ENCODE data around the gene PLXDC2. TPM values are rescaled to one million over a fixed set of nuclear protein-coding genes. Genes with fewer than 3 reads are reported as not detected.

PLXDC2 gene
- total and polyA plus RNA-seq, 2 donors (not counting 1 experiment from before 2014, with no cell fraction given) = 0.07 TPM

DNA sequence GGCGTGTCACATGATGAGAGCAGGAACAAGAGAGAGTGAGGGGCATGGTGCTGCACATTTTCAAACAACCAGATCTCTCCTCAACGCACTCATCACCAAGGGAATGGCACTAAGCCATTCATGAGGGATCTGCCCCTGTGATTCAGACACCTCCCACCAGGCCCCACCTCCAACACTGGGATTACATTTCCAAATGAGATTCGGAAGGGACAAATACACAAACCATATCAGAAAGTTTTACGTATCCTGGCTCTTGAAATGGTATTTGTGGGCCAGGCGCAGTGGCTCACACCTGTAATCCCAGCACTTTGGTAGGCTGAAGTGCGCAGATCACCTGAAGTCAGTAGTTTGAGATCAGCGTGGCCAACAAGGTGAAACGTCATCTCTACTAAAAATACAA is 189.4 kb downstream of the PLXDC2 start:
- Histone ChIP-seq H3K4me2 (replicated peaks; ENCODE audit: low read depth, low read length, poor library complexity, severe bottlenecking) (no peak overlapping the region), H3K9me3 (ENCODE audit: control extremely low read depth in 1 of 3, control insufficient read depth in 2 of 3, insufficient read depth in 1 of 3, low read length in 2 of 3) (peaks cover 0 to 3% (median 1%) of the 10 kb centered on the region in 3 donors), H3K79me2 (ENCODE audit: control insufficient read depth, insufficient read depth, low read length) (no peaks in the 10 kb centered on the region), H3K27ac (ENCODE audit: low read length in 2 of 2) (no peak overlapping the region), H3K36me3 (replicated peaks in 1 of 2; ENCODE audit: control extremely low read depth in 1 of 2, control insufficient read depth in 1 of 2, extremely low read depth in 1 of 2, insufficient read depth in 2 of 2, low read length in 1 of 2) (no peaks in the 10 kb centered on the region), H3K4me1 (ENCODE audit: control insufficient read depth in 2 of 2, insufficient read depth in 2 of 2, low read length in 2 of 2) (peaks cover 8 to 10% of the 10 kb centered on the region in 2 donors), H3K27me3 (replicated peaks in 1 of 4; ENCODE audit: control extremely low read depth in 1 of 4, control insufficient read depth in 3 of 4, insufficient read depth in 4 of 4, low read length in 3 of 4) (no peaks in the 10 kb centered on the region), H4K20me1 (ENCODE audit: control insufficient read depth, insufficient read depth, low read length, poor library complexity, severe bottlenecking) (no peaks in the 10 kb centered on the region), H2AFZ (ENCODE audit: insufficient read depth, low read depth, low read length, poor library complexity, severe bottlenecking) (no peak overlapping the region), H3K4me3 (ENCODE audit: control extremely low read depth in 1 of 5, extremely low read depth in 1 of 5, insufficient read depth in 1 of 5, low read depth in 2 of 5, low read length in 4 of 5) (no peak overlapping the region), H3K9ac (ENCODE audit: low read length) (no peak overlapping the region)
- Mint-ChIP-seq H3K27ac (no peak overlapping the region), H3K4me1 (peaks cover 5% of the 10 kb centered on the region), H3K9me3 (ENCODE audit: insufficient read depth) (no peaks in the 10 kb centered on the region), H3K27me3 (no peaks in the 10 kb centered on the region), H3K4me3 (no peak overlapping the region)
- ATAC-seq (ENCODE audit: low read depth) (no peak), DNase-seq (no peak)
- intact Hi-C loops (cut with micrococcal nuclease) = no loop called here
- POLR2A ChIA-PET = no interaction called here
- TF ChIP-seq EZH2 (IDR thresholded peaks at IDR 0.05; ENCODE audit: borderline replicate concordance, insufficient read depth, low read depth, low read length, poor library complexity, severe bottlenecking) = no peak
- TF ChIP-seq, protein P1, sequence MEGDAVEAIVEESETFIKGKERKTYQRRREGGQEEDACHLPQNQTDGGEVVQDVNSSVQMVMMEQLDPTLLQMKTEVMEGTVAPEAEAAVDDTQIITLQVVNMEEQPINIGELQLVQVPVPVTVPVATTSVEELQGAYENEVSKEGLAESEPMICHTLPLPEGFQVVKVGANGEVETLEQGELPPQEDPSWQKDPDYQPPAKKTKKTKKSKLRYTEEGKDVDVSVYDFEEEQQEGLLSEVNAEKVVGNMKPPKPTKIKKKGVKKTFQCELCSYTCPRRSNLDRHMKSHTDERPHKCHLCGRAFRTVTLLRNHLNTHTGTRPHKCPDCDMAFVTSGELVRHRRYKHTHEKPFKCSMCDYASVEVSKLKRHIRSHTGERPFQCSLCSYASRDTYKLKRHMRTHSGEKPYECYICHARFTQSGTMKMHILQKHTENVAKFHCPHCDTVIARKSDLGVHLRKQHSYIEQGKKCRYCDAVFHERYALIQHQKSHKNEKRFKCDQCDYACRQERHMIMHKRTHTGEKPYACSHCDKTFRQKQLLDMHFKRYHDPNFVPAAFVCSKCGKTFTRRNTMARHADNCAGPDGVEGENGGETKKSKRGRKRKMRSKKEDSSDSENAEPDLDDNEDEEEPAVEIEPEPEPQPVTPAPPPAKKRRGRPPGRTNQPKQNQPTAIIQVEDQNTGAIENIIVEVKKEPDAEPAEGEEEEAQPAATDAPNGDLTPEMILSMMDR (IDR thresholded peaks at IDR 0.05) = no peak
- WGBS (ENCODE audit: insufficient coverage) = 96% methylated on average over 5 of the region's 8 CpGs
- CTCF ChIA-PET = no interaction called here

DNA sequence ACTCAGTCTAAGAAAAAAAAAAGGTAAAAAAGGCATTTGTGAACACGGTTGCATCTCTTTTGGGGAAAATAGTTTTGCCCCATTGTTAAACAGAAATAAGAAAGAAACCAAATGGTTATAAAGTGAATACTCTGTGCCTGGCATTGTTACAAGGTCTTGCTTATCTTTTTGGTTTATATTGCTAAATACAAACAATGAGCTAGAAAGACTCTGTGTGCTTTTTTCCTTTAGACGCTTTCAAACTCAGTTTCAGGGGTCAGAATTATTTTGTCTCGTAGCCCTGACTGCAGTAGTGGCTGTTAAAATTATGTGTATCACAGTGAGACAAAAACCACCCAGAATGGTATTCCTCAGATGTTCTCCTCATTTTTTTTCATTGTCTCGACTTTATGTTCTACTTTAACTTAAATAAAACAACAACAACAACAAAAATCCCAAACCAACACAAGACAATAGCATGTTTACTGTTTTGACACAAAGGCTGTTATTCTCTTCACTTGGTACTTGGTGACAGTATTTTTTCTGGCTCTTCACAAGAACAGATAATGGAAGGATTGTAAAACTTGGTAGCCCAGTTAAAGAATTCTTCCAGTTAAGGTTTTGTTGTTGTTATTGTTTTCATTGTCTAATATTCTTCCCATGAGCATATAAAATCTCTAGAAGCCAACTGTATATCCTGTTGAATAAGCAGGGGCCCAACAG is 190.1 kb downstream of the PLXDC2 start:
- ATAC-seq (ENCODE audit: low read depth) (no peak), DNase-seq (no peak)
- H3K27ac Mint-ChIP-seq = no peak overlapping the region
- TF ChIP-seq, protein P1 (IDR thresholded peaks at IDR 0.05) = no peak
- no peak for TF ChIP-seq EZH2 (IDR thresholded peaks at IDR 0.05; ENCODE audit: borderline replicate concordance, insufficient read depth, low read depth, low read length, poor library complexity, severe bottlenecking)
- no peaks in the 10 kb centered on the region for H3K27me3 Mint-ChIP-seq
- no peaks in the 10 kb centered on the region for H3K79me2 ChIP-seq (ENCODE audit: control insufficient read depth, insufficient read depth, low read length)
- no peaks in the 10 kb centered on the region for H3K9me3 Mint-ChIP-seq (ENCODE audit: insufficient read depth)
- peaks cover 0 to 3% (median 1%) of the 10 kb centered on the region in 3 donors for H3K9me3 ChIP-seq (ENCODE audit: control extremely low read depth in 1 of 3, control insufficient read depth in 2 of 3, insufficient read depth in 1 of 3, low read length in 2 of 3)
- H4K20me1 ChIP-seq (ENCODE audit: control insufficient read depth, insufficient read depth, low read length, poor library complexity, severe bottlenecking) = no peaks in the 10 kb centered on the region
- H3K4me3 ChIP-seq (ENCODE audit: control extremely low read depth in 1 of 5, extremely low read depth in 1 of 5, insufficient read depth in 1 of 5, low read depth in 2 of 5, low read length in 4 of 5) = no peak overlapping the region
- no peak overlapping the region for H3K4me3 Mint-ChIP-seq
- peaks cover 8 to 10% of the 10 kb centered on the region in 2 donors for H3K4me1 ChIP-seq (ENCODE audit: control insufficient read depth in 2 of 2, insufficient read depth in 2 of 2, low read length in 2 of 2)
- H2AFZ ChIP-seq (ENCODE audit: insufficient read depth, low read depth, low read length, poor library complexity, severe bottlenecking) = no peak overlapping the region
- ChIA-PET POLR2A (no interaction called here), CTCF (no interaction called here)
- no peaks in the 10 kb centered on the region for H3K36me3 ChIP-seq (replicated peaks in 1 of 2; ENCODE audit: control extremely low read depth in 1 of 2, control insufficient read depth in 1 of 2, extremely low read depth in 1 of 2, insufficient read depth in 2 of 2, low read length in 1 of 2)
- H3K27me3 ChIP-seq (replicated peaks in 1 of 4; ENCODE audit: control extremely low read depth in 1 of 4, control insufficient read depth in 3 of 4, insufficient read depth in 4 of 4, low read length in 3 of 4) = no peaks in the 10 kb centered on the region
- no peak overlapping the region for H3K4me2 ChIP-seq (replicated peaks; ENCODE audit: low read depth, low read length, poor library complexity, severe bottlenecking)
- no peak overlapping the region for H3K27ac ChIP-seq (ENCODE audit: low read length in 2 of 2)
- peaks cover 5% of the 10 kb centered on the region for H3K4me1 Mint-ChIP-seq
- H3K9ac ChIP-seq (ENCODE audit: low read length) = no peak overlapping the region
- intact Hi-C loops (cut with micrococcal nuclease) = no loop called here
- WGBS (ENCODE audit: insufficient coverage) = 100% methylated on average over 1 of the region's 4 CpGs

Data from B cell (primary cell).